Tibial nerve (tissue), 4 donors: ENCODE data around the gene RFC2.
"Not testable (repeated sequence)": the region's sequence is repeated elsewhere in the genome, so short reads cannot be mapped to it uniquely, and the experiment has no call there.

ENCODE experiments used
- EP300 ChIP-seq, 2 donors: sonication (generic); formaldehyde crosslinking; IDR thresholded peaks; one replicate each; pipeline ENCODE4 v1.6.1; 2017; ENCODE audit warnings: antibody characterized with exemption in 2 of 2, mild to moderate bottlenecking in 1 of 2
- POLR2A ChIP-seq, 2 donors: fragments of 450-650 bp; IDR thresholded peaks; one replicate each; pipeline ENCODE4 v1.6.1; 2017; ENCODE audit warnings: antibody characterized with exemption in 2 of 2, mild to moderate bottlenecking in 2 of 2, moderate library complexity in 2 of 2
- TF ChIP-seq, protein P1 (sequence below), 5 experiments: fragments of 200-600 bp in 3 of 5; fragments of 450-650 bp in 2 of 5; sonication (generic) in 3 of 5; IDR thresholded peaks; one replicate each; pipeline ENCODE4 v1.5.1; 2016 to 2019; ENCODE audit warnings: antibody characterized with exemption in 5 of 5, mild to moderate bottlenecking in 3 of 5, moderate library complexity in 2 of 5

DNA sequence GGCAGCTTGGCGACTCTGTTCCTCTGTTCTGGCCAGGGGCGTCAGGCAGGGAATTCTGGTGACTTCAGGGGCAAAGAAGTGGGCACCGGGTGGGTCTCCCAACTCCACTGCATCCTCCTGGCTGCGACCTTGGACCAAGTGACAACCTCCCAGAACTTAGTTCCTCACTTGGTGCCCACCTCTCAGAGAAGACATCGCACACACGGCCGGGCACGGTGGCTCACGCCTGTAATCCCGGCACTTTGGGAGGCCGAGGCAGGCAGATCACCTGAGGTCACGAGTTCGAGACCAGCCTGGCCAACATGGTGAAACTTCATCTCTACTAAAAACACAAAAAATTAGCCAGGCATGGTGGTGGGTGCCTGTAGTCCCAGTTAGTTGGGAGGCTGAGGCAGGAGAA, 29.3 kb downstream of the RFC2 start:
- TF ChIP-seq, protein P1, sequence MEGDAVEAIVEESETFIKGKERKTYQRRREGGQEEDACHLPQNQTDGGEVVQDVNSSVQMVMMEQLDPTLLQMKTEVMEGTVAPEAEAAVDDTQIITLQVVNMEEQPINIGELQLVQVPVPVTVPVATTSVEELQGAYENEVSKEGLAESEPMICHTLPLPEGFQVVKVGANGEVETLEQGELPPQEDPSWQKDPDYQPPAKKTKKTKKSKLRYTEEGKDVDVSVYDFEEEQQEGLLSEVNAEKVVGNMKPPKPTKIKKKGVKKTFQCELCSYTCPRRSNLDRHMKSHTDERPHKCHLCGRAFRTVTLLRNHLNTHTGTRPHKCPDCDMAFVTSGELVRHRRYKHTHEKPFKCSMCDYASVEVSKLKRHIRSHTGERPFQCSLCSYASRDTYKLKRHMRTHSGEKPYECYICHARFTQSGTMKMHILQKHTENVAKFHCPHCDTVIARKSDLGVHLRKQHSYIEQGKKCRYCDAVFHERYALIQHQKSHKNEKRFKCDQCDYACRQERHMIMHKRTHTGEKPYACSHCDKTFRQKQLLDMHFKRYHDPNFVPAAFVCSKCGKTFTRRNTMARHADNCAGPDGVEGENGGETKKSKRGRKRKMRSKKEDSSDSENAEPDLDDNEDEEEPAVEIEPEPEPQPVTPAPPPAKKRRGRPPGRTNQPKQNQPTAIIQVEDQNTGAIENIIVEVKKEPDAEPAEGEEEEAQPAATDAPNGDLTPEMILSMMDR (IDR thresholded peaks at IDR 0.05), result not testable (repeated sequence)
- not testable (repeated sequence) for TF ChIP-seq POLR2A, EP300 (IDR thresholded peaks at IDR 0.05)
